ENCODE measurements around the gene MLYCD.
A peak's percentile ranks its signal among the peaks of the same experiment; 100 is the strongest.

MLYCD gene

GRCh38 chr16:83925095-83925905 lies 26.4 kb downstream of the MLYCD start:
- no peak for TF ChIP-seq CTCF (IDR thresholded peaks at IDR 0.05; ENCODE audit: low read depth, low read length)
- H3K4me3 ChIP-seq (ENCODE audit: low read depth, low read length): no peak overlapping the region

- H3K4me3 ChIP-seq (ENCODE audit: low read depth, low read length): no peak overlapping the region
- TF ChIP-seq CTCF (IDR thresholded peaks at IDR 0.05; ENCODE audit: low read depth, low read length): no peak
These were observed 27.2 kb downstream of the MLYCD start for GRCh38 chr16:83925957-83926725.

- peak; percentile 95 for TF ChIP-seq CTCF (IDR thresholded peaks at IDR 0.05; ENCODE audit: low read depth, low read length)
- H3K4me3 ChIP-seq (ENCODE audit: low read depth, low read length): peak overlapping the region; percentile 27
These were observed 27.9 kb downstream of the MLYCD start for GRCh38 chr16:83926726-83927397.

GRCh38 chr16:83928341-83929055 lies 29.6 kb downstream of the MLYCD start:
- H3K4me3 ChIP-seq (ENCODE audit: low read depth, low read length): no peak overlapping the region
- TF ChIP-seq CTCF (IDR thresholded peaks at IDR 0.05; ENCODE audit: low read depth, low read length): no peak

GRCh38 chr16:83929811-83930555 lies 31.1 kb downstream of the MLYCD start:
- H3K4me3 ChIP-seq (ENCODE audit: low read depth, low read length): no peak overlapping the region
- no peak for TF ChIP-seq CTCF (IDR thresholded peaks at IDR 0.05; ENCODE audit: low read depth, low read length)

GRCh38 chr16:83930730-83931500 lies 32.0 kb downstream of the MLYCD start:
- TF ChIP-seq CTCF (IDR thresholded peaks at IDR 0.05; ENCODE audit: low read depth, low read length): no peak
- H3K4me3 ChIP-seq (ENCODE audit: low read depth, low read length): no peak overlapping the region
